Smooth muscle cell (in vitro differentiated cells): ENCODE data around the gene SGCA. TPM values are rescaled to one million over a fixed set of nuclear protein-coding genes. Genes with fewer than 3 reads are reported as not detected.

Source experiments
- DNase-seq: peaks from one replicate; lab custom pipeline; 2025; ENCODE audit not compliant: unreplicated experiment; lab: John Stamatoyannopoulos, UW
- H2AFZ ChIP-seq: fragments of 200-600 bp; sonication (generic); 2 replicates; pipeline ENCODE4 v1.6.0; 2016; ENCODE audit warnings: antibody characterized with exemption, low read depth, mild to moderate bottlenecking
- H3F3A ChIP-seq: fragments of 200-600 bp; sonication (generic); 2 replicates; pipeline ENCODE4 v1.6.0; 2017; ENCODE audit warnings: antibody characterized with exemption, low read depth
- H3K27ac ChIP-seq: fragments of 200-600 bp; sonication (generic); 2 replicates; pipeline ENCODE4 v1.5.1; 2016; ENCODE audit warnings: low read depth, mild to moderate bottlenecking
- H3K27me3 ChIP-seq: fragments of 200-600 bp; sonication (generic); 2 replicates; pipeline ENCODE4 v1.6.1; 2016; ENCODE audit warnings: low read depth, mild to moderate bottlenecking
- H3K36me3 ChIP-seq: fragments of 200-600 bp; sonication (generic); 2 replicates; pipeline ENCODE4 v1.5.1; 2016; ENCODE audit warnings: low read depth
- H3K4me1 ChIP-seq: fragments of 200-600 bp; sonication (generic); 2 replicates; pipeline ENCODE4 v1.5.1; 2016; ENCODE audit warnings: low read depth
- H3K4me2 ChIP-seq: fragments of 200-600 bp; sonication (generic); 2 replicates; pipeline ENCODE4 v1.6.0; 2016; ENCODE audit warnings: mild to moderate bottlenecking
- H3K4me3 ChIP-seq: fragments of 200-600 bp; sonication (generic); 2 replicates; pipeline ENCODE4 v1.5.1; 2016; ENCODE audit warnings: mild to moderate bottlenecking
- H3K79me2 ChIP-seq: fragments of 200-600 bp; sonication (generic); 2 replicates; pipeline ENCODE4 v1.6.0; 2016; ENCODE audit warnings: low read depth, mild to moderate bottlenecking
- H3K9ac ChIP-seq: fragments of 200-600 bp; sonication (generic); 2 replicates; pipeline ENCODE4 v1.6.0; 2016; ENCODE audit warnings: low read depth
- H3K9me3 ChIP-seq: fragments of 200-600 bp; sonication (generic); replicated peaks from 2 replicates; pipeline ENCODE4 v1.5.1; 2016; ENCODE audit warnings: low read depth
- H4K20me1 ChIP-seq: fragments of 200-600 bp; sonication (generic); 2 replicates; pipeline ENCODE4 v1.6.0; 2016; ENCODE audit warnings: low read depth
- WGBS: methylation state at CpG from one replicate; pipeline ENCODE4 v1.1.7; 2016; ENCODE audit warnings: low lambda C conversion rate; 5-methylcytosine and 5-hydroxymethylcytosine counted together
- polyA plus RNA-seq: library from polyadenylated mRNA; unstranded; fragments of >200 nt; fragmentation: Nextera tagmentation; extraction: Ambion mirVana; gene quantifications from 2 replicates; pipeline ENCODE4 v1.2.1, GENCODE V29; 2016
- total RNA-seq: library from RNA; depleted of rRNA; stranded (reverse); fragments of >200 nt; gene quantifications from 2 replicates; pipeline ENCODE4 v1.2.3, GENCODE V29; 2014
- TF ChIP-seq, protein P1 (sequence below): fragments of 200-600 bp; sonication (generic); IDR thresholded peaks from 2 replicates; pipeline ENCODE4 v1.5.1; 2017; ENCODE audit warnings: borderline replicate concordance, mild to moderate bottlenecking, antibody characterized with exemption; ENCODE audit not compliant: insufficient read depth, poor library complexity, severe bottlenecking

Gene SGCA
- total and polyA plus RNA-seq, 2 experiments from 2014 or later: 2.1 TPM; not detected in 1

GRCh38 chr17:50221864-50222545 is 56.2 kb downstream of the SGCA start:
- Histone ChIP-seq H3K9me3 (no peaks in the 10 kb centered on the region), H3K4me3 (no peak overlapping the region), H3K4me1 (peaks cover 31% of the 10 kb centered on the region), H3K27me3 (no peaks in the 10 kb centered on the region), H3K4me2 (peak overlapping the region; percentile 83), H2AFZ (no peak overlapping the region), H3K79me2 (no peaks in the 10 kb centered on the region), H3K27ac (peak overlapping the region; percentile 99), H4K20me1 (no peaks in the 10 kb centered on the region), H3K36me3 (no peaks in the 10 kb centered on the region), H3F3A (peaks cover 22% of the 10 kb centered on the region), H3K9ac (peak overlapping the region; percentile 32)
- 90% methylated on average over 7 of the region's 8 CpGs for WGBS
- TF ChIP-seq, protein P1, sequence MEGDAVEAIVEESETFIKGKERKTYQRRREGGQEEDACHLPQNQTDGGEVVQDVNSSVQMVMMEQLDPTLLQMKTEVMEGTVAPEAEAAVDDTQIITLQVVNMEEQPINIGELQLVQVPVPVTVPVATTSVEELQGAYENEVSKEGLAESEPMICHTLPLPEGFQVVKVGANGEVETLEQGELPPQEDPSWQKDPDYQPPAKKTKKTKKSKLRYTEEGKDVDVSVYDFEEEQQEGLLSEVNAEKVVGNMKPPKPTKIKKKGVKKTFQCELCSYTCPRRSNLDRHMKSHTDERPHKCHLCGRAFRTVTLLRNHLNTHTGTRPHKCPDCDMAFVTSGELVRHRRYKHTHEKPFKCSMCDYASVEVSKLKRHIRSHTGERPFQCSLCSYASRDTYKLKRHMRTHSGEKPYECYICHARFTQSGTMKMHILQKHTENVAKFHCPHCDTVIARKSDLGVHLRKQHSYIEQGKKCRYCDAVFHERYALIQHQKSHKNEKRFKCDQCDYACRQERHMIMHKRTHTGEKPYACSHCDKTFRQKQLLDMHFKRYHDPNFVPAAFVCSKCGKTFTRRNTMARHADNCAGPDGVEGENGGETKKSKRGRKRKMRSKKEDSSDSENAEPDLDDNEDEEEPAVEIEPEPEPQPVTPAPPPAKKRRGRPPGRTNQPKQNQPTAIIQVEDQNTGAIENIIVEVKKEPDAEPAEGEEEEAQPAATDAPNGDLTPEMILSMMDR: no peak
- no peak for DNase-seq

DNA sequence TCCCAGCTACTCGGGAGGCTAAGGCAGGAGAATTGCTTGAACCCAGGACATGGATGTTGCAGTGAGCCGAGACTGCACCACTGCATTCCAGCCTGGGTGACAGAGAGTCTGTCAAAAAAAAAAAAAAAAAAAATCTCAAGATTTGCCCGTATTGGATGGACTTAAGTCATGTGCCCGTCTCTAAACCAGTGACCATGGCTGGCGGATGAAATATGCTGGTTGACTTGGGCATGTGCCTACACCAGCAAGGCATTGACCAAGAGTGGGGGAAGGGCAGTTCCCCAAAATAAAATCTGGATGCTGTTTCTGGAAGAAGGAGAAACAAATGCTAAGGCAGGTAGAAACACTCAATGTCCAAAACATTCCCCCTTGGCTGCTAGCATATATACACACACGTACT is 57.1 kb downstream of the SGCA start:
- Histone ChIP-seq H3K4me2 (no peak overlapping the region), H3K79me2 (no peaks in the 10 kb centered on the region), H3K36me3 (no peaks in the 10 kb centered on the region), H2AFZ (no peak overlapping the region), H3K9me3 (no peaks in the 10 kb centered on the region), H3K9ac (no peak overlapping the region), H3K4me1 (peaks cover 31% of the 10 kb centered on the region), H3F3A (peaks cover 14% of the 10 kb centered on the region), H4K20me1 (no peaks in the 10 kb centered on the region), H3K4me3 (no peak overlapping the region), H3K27me3 (no peaks in the 10 kb centered on the region), H3K27ac (peak overlapping the region; percentile 99)
- 96% methylated on average over 6 of the region's 6 CpGs for WGBS
- DNase-seq: no peak
- TF ChIP-seq, protein P1: no peak

Other genes with a start within 250 kb of the SGCA start
- gene DLX4, start 196.8 kb upstream of the SGCA start, total RNA-seq: not detected in 2 replicates
- 0.19 and 0.51 TPM in 2 replicates for gene DLX4, start 196.8 kb upstream of the SGCA start, polyA plus RNA-seq
- gene DLX3, start 170.8 kb upstream of the SGCA start, total RNA-seq: 9.7 TPM in 1 of 2 replicates, not detected in the other
- gene DLX3, start 170.8 kb upstream of the SGCA start, polyA plus RNA-seq: 1.4 and 3.8 TPM in 2 replicates
- 44.7 and 77.9 TPM in 2 replicates for gene ITGA3, start 109.9 kb upstream of the SGCA start, total RNA-seq
- gene ITGA3, start 109.9 kb upstream of the SGCA start, polyA plus RNA-seq: 30.0 and 70.4 TPM in 2 replicates
- 21.7 and 28.2 TPM in 2 replicates for gene PDK2, start 70.7 kb upstream of the SGCA start, total RNA-seq
- 34.3 and 36.5 TPM in 2 replicates for gene PDK2, start 70.7 kb upstream of the SGCA start, polyA plus RNA-seq
- gene SAMD14, start 35.8 kb upstream of the SGCA start, total RNA-seq: 6.3 and 39.1 TPM in 2 replicates
- 13.7 and 21.1 TPM in 2 replicates for gene SAMD14, start 35.8 kb upstream of the SGCA start, polyA plus RNA-seq
- gene PPP1R9B, start 15.3 kb upstream of the SGCA start, total RNA-seq: 20.8 and 21.8 TPM in 2 replicates
- gene PPP1R9B, start 15.3 kb upstream of the SGCA start, polyA plus RNA-seq: 6.7 and 10.2 TPM in 2 replicates
- gene COL1A1, start 35.6 kb downstream of the SGCA start, total RNA-seq: 3,848 and 4,141 TPM in 2 replicates
- 18,306 and 25,649 TPM in 2 replicates for gene COL1A1, start 35.6 kb downstream of the SGCA start, polyA plus RNA-seq
- 1.9 and 7.4 TPM in 2 replicates for gene TMEM92, start 108.5 kb downstream of the SGCA start, total RNA-seq
- gene TMEM92, start 108.5 kb downstream of the SGCA start, polyA plus RNA-seq: 4.8 and 14.4 TPM in 2 replicates
- gene XYLT2, start 180.1 kb downstream of the SGCA start, total RNA-seq: 33.2 and 34.3 TPM in 2 replicates
- 32.3 and 41.4 TPM in 2 replicates for gene XYLT2, start 180.1 kb downstream of the SGCA start, polyA plus RNA-seq
- 62.8 and 69.8 TPM in 2 replicates for gene MRPL27, start 207.2 kb downstream of the SGCA start, total RNA-seq
- gene MRPL27, start 207.2 kb downstream of the SGCA start, polyA plus RNA-seq: 130 and 138 TPM in 2 replicates
- 4.6 and 8.2 TPM in 2 replicates for gene EME1, start 207.2 kb downstream of the SGCA start, total RNA-seq
- gene EME1, start 207.2 kb downstream of the SGCA start, polyA plus RNA-seq: 9.6 and 12.9 TPM in 2 replicates
- 160 and 164 TPM in 2 replicates for gene LRRC59, start 231.5 kb downstream of the SGCA start, total RNA-seq
- gene LRRC59, start 231.5 kb downstream of the SGCA start, polyA plus RNA-seq: 139 and 161 TPM in 2 replicates